Measurements from ENCODE around the gene CMSS1.

The CMSS1 gene

DNA sequence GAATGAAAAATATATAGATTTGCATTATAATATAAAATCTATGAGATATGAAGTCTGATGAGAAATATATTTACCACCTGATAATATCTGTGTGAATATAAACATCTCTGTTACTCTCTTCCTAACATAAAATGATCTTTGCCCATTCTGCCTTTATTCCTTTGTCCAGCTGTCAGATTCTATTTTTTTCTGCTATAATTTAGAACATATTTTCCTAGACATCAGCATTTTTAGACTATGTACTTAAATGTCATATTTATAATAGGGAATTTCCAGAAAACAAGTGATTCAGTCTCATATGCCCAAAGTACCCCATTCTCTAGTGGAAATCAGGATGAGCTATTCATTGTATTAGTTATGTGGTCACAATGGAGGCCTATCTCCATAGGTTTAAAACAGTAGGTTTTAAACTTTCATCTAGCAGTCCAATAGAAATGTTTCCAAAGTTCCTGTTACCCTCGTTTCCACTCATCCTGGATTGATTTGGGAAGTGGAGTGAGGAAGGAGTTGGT lies 213.3 kb downstream of the CMSS1 start:
- no peak for DNase-seq (ENCODE audit: extremely low read depth, low read depth)
- TF ChIP-seq, protein P1, sequence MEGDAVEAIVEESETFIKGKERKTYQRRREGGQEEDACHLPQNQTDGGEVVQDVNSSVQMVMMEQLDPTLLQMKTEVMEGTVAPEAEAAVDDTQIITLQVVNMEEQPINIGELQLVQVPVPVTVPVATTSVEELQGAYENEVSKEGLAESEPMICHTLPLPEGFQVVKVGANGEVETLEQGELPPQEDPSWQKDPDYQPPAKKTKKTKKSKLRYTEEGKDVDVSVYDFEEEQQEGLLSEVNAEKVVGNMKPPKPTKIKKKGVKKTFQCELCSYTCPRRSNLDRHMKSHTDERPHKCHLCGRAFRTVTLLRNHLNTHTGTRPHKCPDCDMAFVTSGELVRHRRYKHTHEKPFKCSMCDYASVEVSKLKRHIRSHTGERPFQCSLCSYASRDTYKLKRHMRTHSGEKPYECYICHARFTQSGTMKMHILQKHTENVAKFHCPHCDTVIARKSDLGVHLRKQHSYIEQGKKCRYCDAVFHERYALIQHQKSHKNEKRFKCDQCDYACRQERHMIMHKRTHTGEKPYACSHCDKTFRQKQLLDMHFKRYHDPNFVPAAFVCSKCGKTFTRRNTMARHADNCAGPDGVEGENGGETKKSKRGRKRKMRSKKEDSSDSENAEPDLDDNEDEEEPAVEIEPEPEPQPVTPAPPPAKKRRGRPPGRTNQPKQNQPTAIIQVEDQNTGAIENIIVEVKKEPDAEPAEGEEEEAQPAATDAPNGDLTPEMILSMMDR (IDR thresholded peaks at IDR 0.05; ENCODE audit: low read depth, low read length), result no peak

DNA sequence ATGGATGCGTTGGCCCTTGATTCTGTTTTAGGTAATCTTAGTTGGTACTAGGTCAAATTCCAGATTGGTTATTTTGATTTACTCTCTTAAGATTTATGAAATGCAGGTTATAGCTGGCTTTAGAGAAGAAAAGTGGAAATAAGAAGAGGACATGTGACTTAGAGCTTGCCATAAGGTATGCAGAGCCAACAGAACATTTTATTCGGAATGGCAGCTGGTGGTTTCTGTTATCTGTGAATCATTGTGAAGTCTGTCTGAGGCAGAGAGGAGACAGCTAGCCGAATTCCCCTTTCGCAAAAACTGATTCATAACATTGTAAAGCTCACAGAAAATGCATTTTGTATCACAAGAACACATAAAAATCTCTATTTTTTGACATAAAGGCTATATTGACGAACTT lies 214.6 kb downstream of the CMSS1 start:
- DNase-seq (ENCODE audit: extremely low read depth, low read depth), result no peak
- TF ChIP-seq, protein P1 (IDR thresholded peaks at IDR 0.05; ENCODE audit: low read depth, low read length), result no peak

DNA sequence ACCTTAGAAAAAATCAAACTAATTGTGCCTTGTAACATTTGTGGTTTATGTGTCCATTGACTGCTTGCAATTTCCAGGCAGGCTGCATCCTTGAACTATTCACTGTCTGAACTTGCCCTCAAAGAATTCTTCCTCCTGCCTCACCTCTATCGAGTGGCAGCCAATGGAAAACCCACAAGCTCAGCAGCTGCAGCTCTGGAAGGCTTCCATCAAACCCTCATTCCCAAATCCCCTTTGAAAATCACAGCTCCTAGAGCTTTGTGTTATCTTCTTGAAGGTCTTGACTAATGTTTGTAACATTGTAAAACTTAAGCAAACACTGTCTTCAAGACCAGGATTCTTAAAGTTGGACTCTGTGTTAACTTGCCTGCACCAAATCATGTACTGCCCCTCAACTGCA lies 215.5 kb downstream of the CMSS1 start:
- DNase-seq (ENCODE audit: extremely low read depth, low read depth), result no peak

DNA sequence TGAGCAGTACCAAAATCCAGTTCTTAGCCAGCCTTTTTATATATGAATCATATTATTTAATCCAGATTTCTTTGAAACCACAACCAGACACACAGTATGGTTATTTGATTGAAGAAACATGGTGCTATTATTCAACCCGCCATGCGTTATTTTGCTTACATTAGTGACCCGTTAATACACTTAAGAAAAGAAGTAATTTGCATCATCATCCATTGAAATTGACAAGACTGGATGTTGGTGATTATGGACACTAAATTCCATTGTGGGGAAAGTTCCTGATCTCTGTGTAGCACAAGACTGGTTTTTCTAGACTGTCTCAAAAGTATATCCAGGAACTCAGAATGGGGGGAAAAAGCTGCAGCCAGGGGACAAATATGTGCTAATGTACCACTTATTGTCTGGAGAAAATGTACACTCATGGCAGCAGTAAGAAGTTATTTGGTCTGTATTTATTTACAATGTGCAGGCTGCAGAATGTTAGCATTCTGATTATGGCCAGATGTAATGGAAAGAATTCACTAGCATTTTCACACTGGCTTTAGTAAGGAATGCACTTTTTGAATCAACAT lies 216.3 kb downstream of the CMSS1 start:
- TF ChIP-seq, protein P1 (IDR thresholded peaks at IDR 0.05; ENCODE audit: low read depth, low read length), result no peak
- no peak for DNase-seq (ENCODE audit: extremely low read depth, low read depth)

More for the DNA sequence above, 215.5 kb downstream of the CMSS1 start:
- TF ChIP-seq, protein P1 (IDR thresholded peaks at IDR 0.05; ENCODE audit: low read depth, low read length), result no peak

DNA sequence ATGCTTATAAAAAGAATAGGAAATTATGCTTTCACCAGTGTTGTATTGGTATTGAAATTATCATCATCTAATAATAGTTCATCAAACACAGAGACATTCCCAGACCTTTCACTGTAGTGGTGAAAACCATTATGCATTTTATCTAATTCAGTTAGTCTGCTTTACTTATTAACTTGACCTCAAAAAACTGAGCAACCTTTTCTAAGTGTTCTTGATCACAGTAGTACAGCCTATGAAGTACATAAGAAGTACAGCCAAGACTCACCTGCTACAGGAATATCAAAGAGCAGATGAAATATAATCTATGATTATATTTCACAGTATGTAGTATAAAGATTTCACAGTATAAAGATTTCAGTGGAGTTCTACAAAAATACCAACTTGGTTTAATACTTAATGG lies 221.4 kb downstream of the CMSS1 start:
- DNase-seq (ENCODE audit: extremely low read depth, low read depth), result no peak
- TF ChIP-seq, protein P1 (IDR thresholded peaks at IDR 0.05; ENCODE audit: low read depth, low read length), result no peak

DNA sequence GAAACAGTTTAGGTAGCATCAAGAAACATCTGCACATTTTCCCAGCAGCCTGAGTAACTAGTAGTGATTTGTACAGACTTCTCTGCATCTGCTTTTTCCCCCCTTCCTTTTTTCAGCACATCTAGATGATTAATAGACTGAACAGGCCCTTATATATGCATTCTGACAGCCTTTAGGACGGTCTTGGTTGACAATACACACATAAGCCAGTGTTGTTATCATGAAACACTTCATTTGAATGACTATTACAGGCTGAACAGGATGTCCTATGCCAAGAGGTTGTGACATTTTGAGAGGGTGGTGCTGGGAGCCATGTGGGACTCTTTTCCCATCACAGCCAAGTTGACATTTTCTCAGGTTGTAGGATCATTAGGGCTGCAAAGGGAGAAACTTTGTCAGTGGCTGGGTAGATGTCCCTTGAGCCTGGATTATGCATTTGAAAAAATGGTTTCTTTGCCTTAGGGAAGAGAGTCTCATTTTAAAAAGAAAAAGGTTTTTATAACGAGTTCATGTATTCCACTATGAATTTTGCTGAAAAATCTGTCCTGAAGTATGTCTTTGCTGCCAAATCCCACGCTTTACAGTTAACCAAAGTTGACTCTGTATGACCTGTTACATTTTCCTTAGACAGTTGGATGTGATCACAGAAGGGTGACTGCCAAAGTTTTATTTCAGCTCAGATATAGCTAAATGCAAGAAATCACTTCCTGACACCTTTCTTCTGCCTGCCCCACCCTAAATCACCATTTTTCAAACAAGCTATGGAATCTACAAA lies 223.0 kb downstream of the CMSS1 start:
- TF ChIP-seq, protein P1 (IDR thresholded peaks at IDR 0.05; ENCODE audit: low read depth, low read length), result no peak
- DNase-seq (ENCODE audit: extremely low read depth, low read depth), result no peak

DNA sequence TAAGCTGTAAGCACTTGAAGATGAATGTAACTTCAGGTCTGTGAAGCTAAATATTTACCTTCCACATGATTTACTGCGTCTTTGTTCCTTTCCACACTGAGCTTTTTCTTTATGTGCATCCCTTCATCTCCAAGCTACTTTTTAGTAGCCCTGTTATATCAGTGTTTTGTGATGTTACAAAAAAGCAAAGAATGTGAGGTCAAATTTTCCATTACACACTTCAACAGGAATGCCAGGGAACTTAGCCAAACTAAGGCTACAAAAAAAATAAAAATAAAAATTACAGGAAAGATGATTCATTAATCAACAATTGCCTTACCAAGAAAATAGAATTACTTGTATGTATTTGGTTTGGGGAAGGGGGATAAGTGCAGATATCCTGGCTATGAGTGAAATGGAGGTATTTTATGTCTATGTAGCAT lies 223.7 kb downstream of the CMSS1 start:
- TF ChIP-seq, protein P1 (IDR thresholded peaks at IDR 0.05; ENCODE audit: low read depth, low read length), result no peak
- peak; percentile 82 for DNase-seq (ENCODE audit: extremely low read depth, low read depth)

All from AG09319 (cell line).